H1 (cell line): ENCODE results near the gene OR13C5. TPM values are rescaled to one million over a fixed set of nuclear protein-coding genes. Genes with fewer than 3 reads are reported as not detected.

ENCODE experiments used
- CTCF ChIA-PET: fragments of 300-600 bp; sonication (Branson Sonifier 250); formaldehyde crosslinking; loops from one replicate; lab custom pipeline; 2021; ENCODE audit not compliant: partially characterized antibody; lab: Charles Lee
- POLR2A ChIA-PET: fragments of 300-600 bp; sonication (Branson Sonifier 250); formaldehyde crosslinking; loops from one replicate; lab custom pipeline; 2021; ENCODE audit warnings: inconsistent platforms; ENCODE audit not compliant: partially characterized antibody; lab: Charles Lee
- DNase-seq, 2 experiments: peaks; one replicate each; pipeline versions ENCODE4 v3.0.0 to v3.0.0-alpha.2; 2010 to 2022; ENCODE audit warnings: low spot score in 2 of 2, low read depth in 1 of 2, mixed read lengths in 1 of 2
- FAIRE-seq: peaks from 2 replicates; lab custom pipeline; 2011; peaks lifted over from hg19 to GRCh38; lab: Jason Lieb, UNC
- H2AFZ ChIP-seq: 2 replicates; pipeline ENCODE4 v1.8.1; 2012; ENCODE audit warnings: low read length, inconsistent platforms
- H2AK5ac ChIP-seq: 2 replicates; pipeline ENCODE4 v1.6.1; 2013; ENCODE audit warnings: low read depth, low read length
- H2BK120ac ChIP-seq: replicated peaks from 2 replicates; pipeline ENCODE3; 2013; ENCODE audit warnings: low read depth, low read length, inconsistent platforms
- H2BK12ac ChIP-seq: 2 replicates; pipeline ENCODE4 v1.6.1; 2013; ENCODE audit warnings: low read depth, low read length
- H2BK15ac ChIP-seq: 2 replicates; pipeline ENCODE4 v1.6.1; 2013; ENCODE audit warnings: low read length
- H2BK20ac ChIP-seq: 2 replicates; pipeline ENCODE4 v1.6.1; 2013; ENCODE audit warnings: low read length
- H2BK5ac ChIP-seq: 2 replicates; pipeline ENCODE4 v1.6.1; 2013; ENCODE audit warnings: low read depth, low read length
- H3K14ac ChIP-seq: 2 replicates; pipeline ENCODE4 v1.6.1; 2013; ENCODE audit warnings: inconsistent platforms; ENCODE audit not compliant: insufficient read length
- H3K18ac ChIP-seq: 2 replicates; pipeline ENCODE4 v1.6.1; 2013; ENCODE audit warnings: low read length; ENCODE audit errors: extremely low read depth
- H3K23ac ChIP-seq: 2 replicates; pipeline ENCODE4 v1.6.1; 2013; ENCODE audit warnings: inconsistent platforms; ENCODE audit not compliant: insufficient read length
- H3K23me2 ChIP-seq: 2 replicates; pipeline ENCODE4 v1.6.1; 2013; ENCODE audit warnings: low read depth, low read length
- H3K27ac ChIP-seq: 2 replicates; pipeline ENCODE4 v1.6.1; 2011; ENCODE audit warnings: low read depth, low read length, inconsistent platforms
- H3K27me3 ChIP-seq, 4 experiments: replicated peaks in 1 of 4; 1 replicate in 1 of 4; 2 replicates in 3 of 4; pipeline versions ENCODE4 v1.6.1 to v1.8.1; 2011 to 2013; ENCODE audit warnings: low read length in 3 of 4, mild to moderate bottlenecking in 3 of 4, inconsistent platforms in 2 of 4, mixed read lengths in 2 of 4, moderate library complexity in 1 of 4; ENCODE audit not compliant: control insufficient read depth in 3 of 4, insufficient read depth in 3 of 4; ENCODE audit errors: extremely low read depth in 1 of 4
- H3K36me3 ChIP-seq, 4 experiments: 2 replicates each; pipeline versions ENCODE4 v1.6.1 to v1.8.1; 2011 to 2013; ENCODE audit warnings: mild to moderate bottlenecking in 4 of 4, low read length in 3 of 4, moderate library complexity in 2 of 4, control low read depth in 1 of 4, inconsistent platforms in 1 of 4; ENCODE audit not compliant: insufficient read depth in 4 of 4, control insufficient read depth in 2 of 4
- H3K4ac ChIP-seq: replicated peaks from 2 replicates; pipeline ENCODE3; 2013; ENCODE audit warnings: low read length, low read depth, mixed read lengths, inconsistent platforms; ENCODE audit not compliant: insufficient read length
- H3K4me1 ChIP-seq, 4 experiments: replicated peaks in 1 of 4; 1 replicate in 1 of 4; 2 replicates in 3 of 4; pipeline versions ENCODE4 v1.6.1 to v1.8.1; 2011 to 2013; ENCODE audit warnings: low read length in 3 of 4, inconsistent platforms in 2 of 4, mixed read lengths in 1 of 4; ENCODE audit not compliant: insufficient read depth in 4 of 4, control insufficient read depth in 3 of 4
- H3K4me2 ChIP-seq, 2 experiments: 2 replicates each; pipeline versions ENCODE4 v1.6.1 to v1.8.1; 2011 to 2013; ENCODE audit warnings: low read depth in 2 of 2, low read length in 2 of 2, control low read depth in 1 of 2, inconsistent platforms in 1 of 2, mild to moderate bottlenecking in 1 of 2; ENCODE audit not compliant: insufficient read depth in 1 of 2
- H3K4me3 ChIP-seq, 4 experiments: fragments of 200-600, 300-600 bp in 1 of 4; sonication (generic), shearing (Covaris generic), sonication (Bioruptor Twin) in 1 of 4; 2 replicates each; pipeline versions ENCODE4 v1.5.1 to v1.8.1; 2011 to 2016; ENCODE audit warnings: low read length in 4 of 4, low read depth in 3 of 4, control low read depth in 2 of 4, inconsistent platforms in 2 of 4, mild to moderate bottlenecking in 2 of 4, mixed read lengths in 1 of 4, moderate library complexity in 1 of 4; ENCODE audit not compliant: insufficient read depth in 2 of 4; ENCODE audit errors: extremely low read depth in 1 of 4
- H3K56ac ChIP-seq: replicated peaks from 2 replicates; pipeline ENCODE3; 2013; ENCODE audit warnings: low read depth, mild to moderate bottlenecking, mixed read lengths, low read length, inconsistent platforms; ENCODE audit not compliant: insufficient read length
- H3K79me1 ChIP-seq: 2 replicates; pipeline ENCODE4 v1.6.1; 2013; ENCODE audit warnings: low read depth, low read length, control low read depth
- H3K79me2 ChIP-seq, 2 experiments: 2 replicates each; pipeline versions ENCODE4 v1.6.1 to v1.8.1; 2012 to 2013; ENCODE audit warnings: low read length in 2 of 2, mild to moderate bottlenecking in 2 of 2, inconsistent platforms in 1 of 2; ENCODE audit not compliant: insufficient read depth in 2 of 2, control insufficient read depth in 1 of 2
- H3K9ac ChIP-seq, 4 experiments: replicated peaks in 1 of 4; 1 replicate in 1 of 4; 2 replicates in 3 of 4; pipeline versions ENCODE4 v1.6.1 to v1.8.1; 2011 to 2013; ENCODE audit warnings: low read depth in 3 of 4, low read length in 3 of 4, control low read depth in 2 of 4, mild to moderate bottlenecking in 2 of 4, moderate library complexity in 2 of 4, inconsistent platforms in 1 of 4; ENCODE audit errors: extremely low read depth in 1 of 4
- H3K9me3 ChIP-seq, 2 experiments: 2 replicates each; pipeline versions ENCODE4 v1.6.1 to v1.8.1; 2012 to 2013; ENCODE audit warnings: mild to moderate bottlenecking in 2 of 2, moderate library complexity in 2 of 2, control low read depth in 1 of 2, inconsistent platforms in 1 of 2, low read depth in 1 of 2, low read length in 1 of 2, mixed read lengths in 1 of 2; ENCODE audit not compliant: insufficient read depth in 2 of 2
- H4K20me1 ChIP-seq, 2 experiments: replicated peaks in 1 of 2; 2 replicates each; pipeline versions ENCODE3 to v1.8.1; 2011 to 2013; ENCODE audit warnings: inconsistent platforms in 2 of 2, low read length in 2 of 2, mild to moderate bottlenecking in 1 of 2; ENCODE audit not compliant: insufficient read depth in 2 of 2, control insufficient read depth in 1 of 2
- H4K5ac ChIP-seq: 2 replicates; pipeline ENCODE4 v1.6.1; 2013; ENCODE audit warnings: low read length, low read depth, mixed read lengths, inconsistent platforms; ENCODE audit not compliant: insufficient read length
- H4K8ac ChIP-seq: 2 replicates; pipeline ENCODE4 v1.8.0; 2013; ENCODE audit warnings: mild to moderate bottlenecking, moderate library complexity, low read length, inconsistent platforms; ENCODE audit not compliant: insufficient read depth; ENCODE audit errors: extremely low read depth
- H4K91ac ChIP-seq: replicated peaks from 2 replicates; pipeline ENCODE3; 2013; ENCODE audit warnings: low read length, mixed read lengths, inconsistent platforms; ENCODE audit not compliant: insufficient read length
- BACH1 ChIP-seq: IDR thresholded peaks from 2 replicates; pipeline ENCODE4 v1.6.1; 2012; ENCODE audit warnings: low read length, improper control_type of control experiment
- BCL11A ChIP-seq, 2 experiments: IDR thresholded peaks; one replicate each; pipeline ENCODE4 v1.6.1; 2011; ENCODE audit warnings: low read depth in 2 of 2, low read length in 2 of 2, mild to moderate bottlenecking in 2 of 2
- CBX5 ChIP-seq: fragments of 300-800, 300-1000 bp; sonication (generic); IDR thresholded peaks from 2 replicates; pipeline ENCODE4 v1.7.1; 2016; ENCODE audit warnings: antibody characterized with exemption, low read length, low read depth
- CBX8 ChIP-seq: fragments of 300-800, 300-1000 bp; sonication (generic); IDR thresholded peaks from 2 replicates; pipeline ENCODE4 v1.7.1; 2016; ENCODE audit warnings: low read depth, low read length, borderline replicate concordance
- EZH2 ChIP-seq: fragments of 200-600 bp; sonication (generic); IDR thresholded peaks from 2 replicates; pipeline ENCODE4 v1.7.1; 2012; ENCODE audit warnings: low read depth, mild to moderate bottlenecking, moderate library complexity, low read length, inconsistent platforms; ENCODE audit not compliant: severe bottlenecking
- GTF2F1 ChIP-seq: IDR thresholded peaks from 2 replicates; pipeline ENCODE4 v1.6.1; 2012; ENCODE audit warnings: low read depth, low read length, improper control_type of control experiment, borderline replicate concordance
- JUND ChIP-seq: IDR thresholded peaks from 2 replicates; pipeline ENCODE4 v1.6.1; 2011; ENCODE audit warnings: mild to moderate bottlenecking, improper control_type of control experiment, low read length
- MAX ChIP-seq: IDR thresholded peaks from 2 replicates; pipeline ENCODE4 v1.6.1; 2012; ENCODE audit warnings: inconsistent platforms
- RNF2 ChIP-seq: fragments of 200-900, 300-1000 bp; sonication (generic); IDR thresholded peaks from 2 replicates; pipeline ENCODE4 v1.7.1; 2016; ENCODE audit warnings: borderline replicate concordance, low read depth, mild to moderate bottlenecking, antibody characterized with exemption, low read length; ENCODE audit not compliant: poor library complexity, severe bottlenecking; ENCODE audit errors: missing control alignments
- SP1 ChIP-seq: IDR thresholded peaks from 2 replicates; pipeline ENCODE4 v1.6.1; 2011; ENCODE audit warnings: low read depth, low read length
- USF2 ChIP-seq: IDR thresholded peaks from 2 replicates; pipeline ENCODE4 v1.6.1; 2011; ENCODE audit warnings: low read length, improper control_type of control experiment
- YY1 ChIP-seq: IDR thresholded peaks from 2 replicates; pipeline ENCODE4 v1.6.1; 2011; ENCODE audit warnings: low read depth, mild to moderate bottlenecking, low read length
- WGBS, 2 experiments: shearing (Covaris generic) in 1 of 2; methylation state at CpG; one replicate each; pipeline versions ENCODE4 v1.1.6 to v1.1.7; 2013 to 2015; ENCODE audit warnings: low lambda C conversion rate in 2 of 2, mixed read lengths in 2 of 2, inconsistent platforms in 1 of 2, low coverage in 1 of 2, missing lambda C conversion rate in 1 of 2; ENCODE audit not compliant: insufficient replicate concordance in 2 of 2, insufficient coverage in 1 of 2, insufficient read length in 1 of 2; ENCODE audit errors: extremely low coverage in 1 of 2, missing lambda C conversion rate in 1 of 2; 5-methylcytosine and 5-hydroxymethylcytosine counted together
- polyA plus RNA-seq, 7 experiments: library from polyadenylated mRNA; depleted of rRNA in 3 of 7; stranded (reverse) in 5 of 7; unstranded in 2 of 7; fragments of >200 nt in 5 of 7; fragments of 200-250 nt in 2 of 7; gene quantifications; 1 replicate in 5 of 7; 2 replicates in 1 of 7; 4 replicates in 1 of 7; pipeline versions ENCODE4 v1.2.1 to v1.2.3, GENCODE V29; 2011 to 2013; ENCODE audit warnings: missing spikeins in 2 of 7, mixed read lengths in 2 of 7
- total RNA-seq: library from RNA; stranded (reverse); fragmentation: NEBNext Ultra II Directional; extraction: Animal tissue kit (Norgen Biotek cat#: 25700); gene quantifications from 2 replicates; pipeline ENCODE4 v1.2.1, GENCODE V29; 2021
- TF ChIP-seq, protein P1 (sequence below): IDR thresholded peaks from 2 replicates; pipeline ENCODE4 v1.6.1; 2011; ENCODE audit warnings: low read depth, mild to moderate bottlenecking, low read length; ENCODE audit not compliant: insufficient read depth

OR13C5 gene
- total and polyA plus RNA-seq, 2 of the 8 experiments (the other 6 are each of a cell fraction or from before 2014, with no cell fraction given): not detected

DNA sequence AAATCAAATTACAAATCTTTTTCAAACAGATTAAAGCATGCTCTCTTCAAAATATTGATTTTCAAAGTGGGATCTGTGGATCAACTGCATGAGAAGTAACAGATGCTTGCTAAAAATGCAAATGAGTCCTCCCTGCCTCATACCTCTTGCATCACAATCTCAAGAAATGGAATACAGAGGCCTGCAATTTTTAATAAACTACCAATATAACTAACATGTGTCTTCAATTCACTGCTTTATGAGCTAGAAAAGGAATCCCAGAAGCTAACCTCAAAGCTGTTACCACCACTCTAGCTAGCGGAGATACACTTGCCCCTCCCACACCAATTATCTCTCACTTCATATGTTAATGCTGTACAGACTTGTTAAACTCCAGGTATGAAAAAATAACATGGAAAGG, 9.6 kb downstream of the OR13C5 start:
- Histone ChIP-seq H3K36me3 (no peaks in the 10 kb centered on the region), H3K14ac (no peak overlapping the region), H2BK20ac (no peak overlapping the region), H3K4me3 (no peak overlapping the region), H3K4ac (no peak overlapping the region), H2BK5ac (no peak overlapping the region), H2BK12ac (no peak overlapping the region), H3K79me2 (no peaks in the 10 kb centered on the region), H4K5ac (no peak overlapping the region), H2AFZ (no peak overlapping the region), H3K23ac (no peak overlapping the region), H2BK15ac (no peak overlapping the region), H3K23me2 (no peaks in the 10 kb centered on the region), H3K56ac (no peak overlapping the region), H4K20me1 (no peaks in the 10 kb centered on the region), H3K4me2 (no peak overlapping the region), H2AK5ac (no peak overlapping the region), H3K18ac (no peak overlapping the region), H3K27me3 (no peaks in the 10 kb centered on the region), H3K9ac (no peak overlapping the region), H2BK120ac (no peak overlapping the region), H4K8ac (no peak overlapping the region), H3K9me3 (no peaks in the 10 kb centered on the region), H3K27ac (no peak overlapping the region), H4K91ac (no peak overlapping the region), H3K79me1 (no peaks in the 10 kb centered on the region), H3K4me1 (no peaks in the 10 kb centered on the region)
- ChIA-PET CTCF (no interaction called here), POLR2A (no interaction called here)
- DNase-seq (no peak), FAIRE-seq (no peak)
- 80% methylated on average over 1 of the region's 1 CpG; no CpG with 5 or more reads in 1 of the 2 experiments for WGBS, 2 experiments
- TF ChIP-seq, protein P1, sequence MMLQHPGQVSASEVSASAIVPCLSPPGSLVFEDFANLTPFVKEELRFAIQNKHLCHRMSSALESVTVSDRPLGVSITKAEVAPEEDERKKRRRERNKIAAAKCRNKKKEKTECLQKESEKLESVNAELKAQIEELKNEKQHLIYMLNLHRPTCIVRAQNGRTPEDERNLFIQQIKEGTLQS: no peak
- TF ChIP-seq BACH1: no peak
- TF ChIP-seq BCL11A (IDR thresholded peaks at IDR 0.05; ENCODE audit: low read depth in 2 of 2, low read length in 2 of 2): no peak
- no peak for TF ChIP-seq USF2
- TF ChIP-seq CBX8: no peak
- no peak for TF ChIP-seq EZH2
- no peak for TF ChIP-seq YY1
- no peak for TF ChIP-seq JUND
- no peak for TF ChIP-seq GTF2F1
- no peak for TF ChIP-seq MAX
- TF ChIP-seq CBX5: no peak
- no peak for TF ChIP-seq RNF2
- no peak for TF ChIP-seq SP1
